ENCODE measurements around the gene LAMA5.

The LAMA5 gene

DNA sequence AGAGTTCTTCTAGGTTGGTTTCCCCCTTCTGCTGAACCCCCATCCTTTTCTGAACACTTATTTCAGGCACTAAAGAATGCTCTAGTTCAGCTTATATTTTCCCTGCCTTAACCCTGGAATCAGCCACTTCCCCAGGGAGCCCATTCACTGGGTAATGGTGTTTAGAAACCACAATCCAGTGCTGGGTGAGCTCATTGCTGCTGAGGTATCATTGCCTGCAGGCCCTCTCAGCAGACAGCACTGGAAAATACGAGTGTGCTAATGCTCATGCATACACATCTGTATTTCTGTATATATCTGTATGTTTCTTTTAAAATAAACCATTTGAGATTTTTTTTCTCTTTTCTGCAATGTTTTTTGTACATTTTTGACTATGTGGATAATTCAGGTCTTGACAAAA is 101.7 kb downstream of the LAMA5 start:
- no peak overlapping the region for H3K4me3 ChIP-seq (ENCODE audit: low read length)
- no peak for DNase-seq (ENCODE audit: low read depth, low spot score)

DNA sequence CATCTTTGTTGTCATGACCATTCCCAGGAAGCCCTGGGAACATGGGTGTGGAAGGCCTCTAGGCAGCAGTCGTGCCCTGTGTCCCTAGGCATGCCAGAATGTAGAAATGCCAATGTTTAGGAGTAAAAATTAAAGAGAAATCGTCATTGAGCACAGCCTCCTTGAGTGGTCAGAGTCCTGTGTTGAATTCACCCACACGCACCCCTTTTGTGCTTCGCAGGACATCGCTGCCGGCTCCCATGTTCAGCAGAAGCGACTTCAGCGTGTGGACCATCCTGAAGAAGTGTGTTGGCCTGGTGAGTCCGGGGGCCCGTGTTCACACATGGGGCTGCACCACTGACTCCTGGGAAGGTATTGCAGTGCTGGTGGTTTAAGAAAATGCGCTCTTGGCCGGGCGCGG is 103.7 kb downstream of the LAMA5 start:
- H3K4me3 ChIP-seq (ENCODE audit: low read length), result no peak overlapping the region
- DNase-seq (ENCODE audit: low read depth, low spot score), result no peak

DNA sequence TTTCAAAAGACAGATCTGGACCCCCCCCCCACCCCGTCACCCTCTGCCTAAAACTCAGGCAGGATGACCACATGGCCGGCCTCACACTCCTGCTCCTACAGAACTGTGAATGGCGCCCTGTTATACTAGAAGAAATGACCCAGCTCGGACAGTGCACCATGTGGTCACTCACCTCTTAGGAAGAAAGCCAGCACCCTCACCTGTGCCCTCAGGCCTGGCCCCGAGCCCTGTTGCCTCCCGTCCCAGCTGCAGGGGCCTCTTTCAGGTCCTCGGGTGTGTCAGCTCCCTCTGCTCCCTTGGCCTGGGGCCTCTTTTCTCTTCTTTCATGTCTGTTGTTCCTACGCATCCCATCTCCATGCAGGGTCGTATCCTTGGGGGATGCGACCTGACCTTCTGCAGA is 105.0 kb downstream of the LAMA5 start:
- no peak for DNase-seq (ENCODE audit: low read depth, low spot score)

DNA sequence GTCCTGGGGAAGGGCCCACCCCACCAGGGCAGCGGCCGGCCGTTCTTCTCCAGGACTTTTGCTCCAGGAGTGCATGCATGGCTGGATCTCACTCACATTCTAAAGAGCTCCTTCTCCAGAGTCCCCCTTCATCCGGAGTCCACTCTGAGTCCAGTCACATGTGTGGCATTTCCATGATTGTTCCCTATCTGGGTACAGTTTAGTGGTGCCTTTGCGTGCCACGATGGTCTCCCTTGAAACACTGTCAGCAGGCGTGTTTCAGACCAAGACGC is 107.9 kb downstream of the LAMA5 start:
- no peak for DNase-seq (ENCODE audit: low read depth, low spot score)
- H3K4me3 ChIP-seq (ENCODE audit: low read length), result no peak overlapping the region

More for the DNA sequence above, 105.0 kb downstream of the LAMA5 start:
- no peak overlapping the region for H3K4me3 ChIP-seq (ENCODE audit: low read length)
